ENCODE measurements around the gene RHOBTB3. TPM values are rescaled to one million over a fixed set of nuclear protein-coding genes. Genes with fewer than 3 reads are reported as not detected.
A peak's percentile ranks its signal among the peaks of the same experiment; 100 is the strongest.

The RHOBTB3 gene
- total and polyA plus RNA-seq, 4 donors: 10.5 to 59.8 (median 39.8) TPM

DNA sequence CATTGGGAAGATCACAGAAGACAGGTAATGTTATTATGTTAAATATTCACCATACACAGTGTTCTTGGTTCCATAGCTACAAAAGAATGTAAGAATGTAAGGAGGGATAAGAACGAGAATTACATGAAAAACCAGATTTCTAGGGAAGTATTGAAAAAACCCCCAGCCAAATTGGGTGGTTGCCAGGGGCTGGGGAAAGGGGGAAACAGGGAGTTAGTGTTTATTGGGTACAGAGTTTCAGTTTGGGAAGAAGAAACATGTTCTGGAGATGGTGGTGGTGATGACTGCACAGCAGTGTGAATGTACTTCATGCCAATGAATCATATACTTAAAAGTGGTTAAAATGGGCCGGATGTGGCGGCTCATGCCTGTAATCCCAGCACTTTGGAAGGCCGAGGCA, 51.0 kb downstream of the RHOBTB3 start:
- Histone ChIP-seq H3K9ac (ENCODE audit: low read depth in 1 of 2, low read length in 2 of 2) (no peak overlapping the region), H3K9me3 (ENCODE audit: control insufficient read depth in 4 of 4, low read length in 3 of 4) (no peaks in the 10 kb centered on the region), H3K27me3 (ENCODE audit: control insufficient read depth in 4 of 4, insufficient read depth in 4 of 4, low read length in 3 of 4) (no peaks in the 10 kb centered on the region), H3K4me1 (ENCODE audit: control insufficient read depth in 4 of 4, insufficient read depth in 4 of 4, low read length in 3 of 4) (peaks cover 0 to 25% (median 14%) of the 10 kb centered on the region in 4 donors), H3K4me3 (ENCODE audit: low read depth in 1 of 3, low read length in 3 of 3) (no peak overlapping the region), H3K36me3 (ENCODE audit: control insufficient read depth in 4 of 4, insufficient read depth in 3 of 4, low read depth in 1 of 4, low read length in 3 of 4) (no peaks in the 10 kb centered on the region), H3K27ac (ENCODE audit: low read depth in 1 of 2, low read length in 2 of 2) (no peak overlapping the region)
- WGBS: 92% methylated on average over 4 of the region's 4 CpGs
- TF ChIP-seq, protein P1, sequence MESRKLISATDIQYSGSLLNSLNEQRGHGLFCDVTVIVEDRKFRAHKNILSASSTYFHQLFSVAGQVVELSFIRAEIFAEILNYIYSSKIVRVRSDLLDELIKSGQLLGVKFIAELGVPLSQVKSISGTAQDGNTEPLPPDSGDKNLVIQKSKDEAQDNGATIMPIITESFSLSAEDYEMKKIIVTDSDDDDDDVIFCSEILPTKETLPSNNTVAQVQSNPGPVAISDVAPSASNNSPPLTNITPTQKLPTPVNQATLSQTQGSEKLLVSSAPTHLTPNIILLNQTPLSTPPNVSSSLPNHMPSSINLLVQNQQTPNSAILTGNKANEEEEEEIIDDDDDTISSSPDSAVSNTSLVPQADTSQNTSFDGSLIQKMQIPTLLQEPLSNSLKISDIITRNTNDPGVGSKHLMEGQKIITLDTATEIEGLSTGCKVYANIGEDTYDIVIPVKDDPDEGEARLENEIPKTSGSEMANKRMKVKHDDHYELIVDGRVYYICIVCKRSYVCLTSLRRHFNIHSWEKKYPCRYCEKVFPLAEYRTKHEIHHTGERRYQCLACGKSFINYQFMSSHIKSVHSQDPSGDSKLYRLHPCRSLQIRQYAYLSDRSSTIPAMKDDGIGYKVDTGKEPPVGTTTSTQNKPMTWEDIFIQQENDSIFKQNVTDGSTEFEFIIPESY (IDR thresholded peaks at IDR 0.05): no peak
- TF ChIP-seq YY1 (IDR thresholded peaks at IDR 0.05) (no peak), RXRA (IDR thresholded peaks at IDR 0.05) (no peak), SP1 (IDR thresholded peaks at IDR 0.05) (no peak), RAD21 (IDR thresholded peaks at IDR 0.05) (no peak), HNF4G (IDR thresholded peaks at IDR 0.05) (no peak), JUND (IDR thresholded peaks at IDR 0.05) (no peak), FOXA2 (IDR thresholded peaks at IDR 0.05) (no peak), TAF1 (conservative IDR thresholded peaks at IDR 0.05) (no peak), GABPA (IDR thresholded peaks at IDR 0.05 in 1 of 2, conservative IDR thresholded peaks at IDR 0.05 in 1 of 2) (no peak)
- TF ChIP-seq, protein P2, sequence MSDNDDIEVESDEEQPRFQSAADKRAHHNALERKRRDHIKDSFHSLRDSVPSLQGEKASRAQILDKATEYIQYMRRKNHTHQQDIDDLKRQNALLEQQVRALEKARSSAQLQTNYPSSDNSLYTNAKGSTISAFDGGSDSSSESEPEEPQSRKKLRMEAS (IDR thresholded peaks at IDR 0.05): no peak
- TF ChIP-seq, protein P3, sequence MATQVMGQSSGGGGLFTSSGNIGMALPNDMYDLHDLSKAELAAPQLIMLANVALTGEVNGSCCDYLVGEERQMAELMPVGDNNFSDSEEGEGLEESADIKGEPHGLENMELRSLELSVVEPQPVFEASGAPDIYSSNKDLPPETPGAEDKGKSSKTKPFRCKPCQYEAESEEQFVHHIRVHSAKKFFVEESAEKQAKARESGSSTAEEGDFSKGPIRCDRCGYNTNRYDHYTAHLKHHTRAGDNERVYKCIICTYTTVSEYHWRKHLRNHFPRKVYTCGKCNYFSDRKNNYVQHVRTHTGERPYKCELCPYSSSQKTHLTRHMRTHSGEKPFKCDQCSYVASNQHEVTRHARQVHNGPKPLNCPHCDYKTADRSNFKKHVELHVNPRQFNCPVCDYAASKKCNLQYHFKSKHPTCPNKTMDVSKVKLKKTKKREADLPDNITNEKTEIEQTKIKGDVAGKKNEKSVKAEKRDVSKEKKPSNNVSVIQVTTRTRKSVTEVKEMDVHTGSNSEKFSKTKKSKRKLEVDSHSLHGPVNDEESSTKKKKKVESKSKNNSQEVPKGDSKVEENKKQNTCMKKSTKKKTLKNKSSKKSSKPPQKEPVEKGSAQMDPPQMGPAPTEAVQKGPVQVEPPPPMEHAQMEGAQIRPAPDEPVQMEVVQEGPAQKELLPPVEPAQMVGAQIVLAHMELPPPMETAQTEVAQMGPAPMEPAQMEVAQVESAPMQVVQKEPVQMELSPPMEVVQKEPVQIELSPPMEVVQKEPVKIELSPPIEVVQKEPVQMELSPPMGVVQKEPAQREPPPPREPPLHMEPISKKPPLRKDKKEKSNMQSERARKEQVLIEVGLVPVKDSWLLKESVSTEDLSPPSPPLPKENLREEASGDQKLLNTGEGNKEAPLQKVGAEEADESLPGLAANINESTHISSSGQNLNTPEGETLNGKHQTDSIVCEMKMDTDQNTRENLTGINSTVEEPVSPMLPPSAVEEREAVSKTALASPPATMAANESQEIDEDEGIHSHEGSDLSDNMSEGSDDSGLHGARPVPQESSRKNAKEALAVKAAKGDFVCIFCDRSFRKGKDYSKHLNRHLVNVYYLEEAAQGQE (IDR thresholded peaks at IDR 0.05): no peak
- DNase-seq (ENCODE audit: low spot score): no peak

DNA sequence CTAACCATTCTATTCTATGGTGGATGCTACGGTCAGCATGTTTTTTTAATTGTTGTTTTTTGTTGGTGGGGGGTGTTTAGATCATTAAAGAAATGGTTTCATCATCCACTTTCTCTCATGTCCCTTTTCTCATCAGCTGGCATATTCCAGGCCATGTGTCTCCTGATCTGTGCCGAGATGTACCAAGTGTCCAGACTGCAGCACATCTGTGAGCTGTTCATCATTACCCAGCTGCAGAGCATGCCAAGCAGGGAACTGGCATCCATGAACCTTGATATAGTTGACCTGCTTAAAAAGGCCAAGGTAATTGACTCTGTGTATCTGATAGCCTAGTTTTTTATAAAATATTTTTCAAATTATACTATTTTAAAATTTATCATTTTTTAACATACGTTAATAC, 52.5 kb downstream of the RHOBTB3 start:
- Histone ChIP-seq H3K9me3 (ENCODE audit: control insufficient read depth in 4 of 4, low read length in 3 of 4) (no peaks in the 10 kb centered on the region), H3K4me1 (ENCODE audit: control insufficient read depth in 4 of 4, insufficient read depth in 4 of 4, low read length in 3 of 4) (peaks cover 0 to 27% (median 14%) of the 10 kb centered on the region in 4 donors), H3K4me3 (ENCODE audit: low read depth in 1 of 3, low read length in 3 of 3) (no peak overlapping the region), H3K9ac (ENCODE audit: low read depth in 1 of 2, low read length in 2 of 2) (no peak overlapping the region), H3K36me3 (ENCODE audit: control insufficient read depth in 4 of 4, insufficient read depth in 3 of 4, low read depth in 1 of 4, low read length in 3 of 4) (peaks cover 2 to 4% (median 3%) of the 10 kb centered on the region in 4 donors), H3K27me3 (ENCODE audit: control insufficient read depth in 4 of 4, insufficient read depth in 4 of 4, low read length in 3 of 4) (no peaks in the 10 kb centered on the region), H3K27ac (ENCODE audit: low read depth in 1 of 2, low read length in 2 of 2) (peak overlapping the region in 1 of 2 donors; percentile 15)
- no peak for DNase-seq (ENCODE audit: low spot score)
- 53% methylated on average over 3 of the region's 3 CpGs for WGBS
- no peak for TF ChIP-seq GABPA (IDR thresholded peaks at IDR 0.05 in 1 of 2, conservative IDR thresholded peaks at IDR 0.05 in 1 of 2)
- TF ChIP-seq, protein P4, sequence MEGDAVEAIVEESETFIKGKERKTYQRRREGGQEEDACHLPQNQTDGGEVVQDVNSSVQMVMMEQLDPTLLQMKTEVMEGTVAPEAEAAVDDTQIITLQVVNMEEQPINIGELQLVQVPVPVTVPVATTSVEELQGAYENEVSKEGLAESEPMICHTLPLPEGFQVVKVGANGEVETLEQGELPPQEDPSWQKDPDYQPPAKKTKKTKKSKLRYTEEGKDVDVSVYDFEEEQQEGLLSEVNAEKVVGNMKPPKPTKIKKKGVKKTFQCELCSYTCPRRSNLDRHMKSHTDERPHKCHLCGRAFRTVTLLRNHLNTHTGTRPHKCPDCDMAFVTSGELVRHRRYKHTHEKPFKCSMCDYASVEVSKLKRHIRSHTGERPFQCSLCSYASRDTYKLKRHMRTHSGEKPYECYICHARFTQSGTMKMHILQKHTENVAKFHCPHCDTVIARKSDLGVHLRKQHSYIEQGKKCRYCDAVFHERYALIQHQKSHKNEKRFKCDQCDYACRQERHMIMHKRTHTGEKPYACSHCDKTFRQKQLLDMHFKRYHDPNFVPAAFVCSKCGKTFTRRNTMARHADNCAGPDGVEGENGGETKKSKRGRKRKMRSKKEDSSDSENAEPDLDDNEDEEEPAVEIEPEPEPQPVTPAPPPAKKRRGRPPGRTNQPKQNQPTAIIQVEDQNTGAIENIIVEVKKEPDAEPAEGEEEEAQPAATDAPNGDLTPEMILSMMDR (IDR thresholded peaks at IDR 0.05; ENCODE audit: low read depth, low read length, missing input control): no peak
- no peak for TF ChIP-seq HNF4G (IDR thresholded peaks at IDR 0.05)
- TF ChIP-seq RXRA (IDR thresholded peaks at IDR 0.05): peak; percentile 65 to 72
- peak; percentile 16 to 43 for TF ChIP-seq RAD21 (IDR thresholded peaks at IDR 0.05)
- peak; percentile 49 to 62 for TF ChIP-seq HNF4A (conservative IDR thresholded peaks at IDR 0.05)
- TF ChIP-seq, protein P1 (IDR thresholded peaks at IDR 0.05): no peak
- TF ChIP-seq, protein P5, sequence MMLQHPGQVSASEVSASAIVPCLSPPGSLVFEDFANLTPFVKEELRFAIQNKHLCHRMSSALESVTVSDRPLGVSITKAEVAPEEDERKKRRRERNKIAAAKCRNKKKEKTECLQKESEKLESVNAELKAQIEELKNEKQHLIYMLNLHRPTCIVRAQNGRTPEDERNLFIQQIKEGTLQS (IDR thresholded peaks at IDR 0.05): peak; percentile 64
- no peak for TF ChIP-seq FOXA1 (IDR thresholded peaks at IDR 0.05)
- peak; percentile 33 to 43 for TF ChIP-seq JUND (IDR thresholded peaks at IDR 0.05)
- TF ChIP-seq NR2F2 (IDR thresholded peaks at IDR 0.05): no peak
- TF ChIP-seq YY1 (IDR thresholded peaks at IDR 0.05): peak; percentile 56
- no peak for TF ChIP-seq TAF1 (conservative IDR thresholded peaks at IDR 0.05)
- no peak for TF ChIP-seq EGR1 (IDR thresholded peaks at IDR 0.05; ENCODE audit: low read depth in 2 of 2)
- TF ChIP-seq, protein P3 (IDR thresholded peaks at IDR 0.05): no peak
